Measurements from ENCODE around the gene STRN4. TPM values are rescaled to one million over a fixed set of nuclear protein-coding genes. Genes with fewer than 3 reads are reported as not detected.
A peak's percentile ranks its signal among the peaks of the same experiment; 100 is the strongest.

Gene STRN4
- total RNA-seq, 1 donor, result 45.9 TPM

GRCh38 chr19:46745521-46746280, 549 bp downstream of the STRN4 start, which contains the start of gene FKRP:
Gene FKRP, plus strand, starts transcription at chr19:46746057. Its CDS starts 9,394 bp downstream, at chr19:46755451.
- DNase-seq (ENCODE audit: low read depth), result no peak
- peak within 1 kb of the TSS; percentile 95 for H3K4me3 ChIP-seq (ENCODE audit: low read depth, low read length)

GRCh38 chr19:46745030-46745429, 1.2 kb downstream of the STRN4 start:
- peak overlapping the region; percentile 95 for H3K4me3 ChIP-seq (ENCODE audit: low read depth, low read length)
- TF ChIP-seq CTCF (IDR thresholded peaks at IDR 0.05; ENCODE audit: insufficient read depth, low read length), result no peak
- no peak for DNase-seq (ENCODE audit: low read depth)

More at GRCh38 chr19:46745521-46746280, 549 bp downstream of the STRN4 start, which contains the start of gene FKRP:
- TF ChIP-seq CTCF (IDR thresholded peaks at IDR 0.05; ENCODE audit: insufficient read depth, low read length), result no peak

- no peak for TF ChIP-seq CTCF (IDR thresholded peaks at IDR 0.05; ENCODE audit: insufficient read depth, low read length)
- H3K4me3 ChIP-seq (ENCODE audit: low read depth, low read length), result peak overlapping the region; percentile 95
- no peak for DNase-seq (ENCODE audit: low read depth)
These were observed 2.1 kb downstream of the STRN4 start for GRCh38 chr19:46744005-46744691.

- H3K4me3 ChIP-seq (ENCODE audit: low read depth, low read length), result no peak overlapping the region
- DNase-seq (ENCODE audit: low read depth), result no peak
- no peak for TF ChIP-seq CTCF (IDR thresholded peaks at IDR 0.05; ENCODE audit: insufficient read depth, low read length)
These were observed 3.2 kb downstream of the STRN4 start for GRCh38 chr19:46742926-46743480.

GRCh38 chr19:46741447-46741846, 4.8 kb downstream of the STRN4 start:
- TF ChIP-seq CTCF (IDR thresholded peaks at IDR 0.05; ENCODE audit: insufficient read depth, low read length), result no peak
- no peak for DNase-seq (ENCODE audit: low read depth)
- no peak overlapping the region for H3K4me3 ChIP-seq (ENCODE audit: low read depth, low read length)

- H3K4me3 ChIP-seq (ENCODE audit: low read depth, low read length), result no peak overlapping the region
- no peak for DNase-seq (ENCODE audit: low read depth)
- TF ChIP-seq CTCF (IDR thresholded peaks at IDR 0.05; ENCODE audit: insufficient read depth, low read length), result no peak
These were observed 6.9 kb downstream of the STRN4 start for GRCh38 chr19:46739290-46739771.
